Measurements from ENCODE around the gene CBX5. TPM values are rescaled to one million over a fixed set of nuclear protein-coding genes. Genes with fewer than 3 reads are reported as not detected.

CBX5 gene
- total and polyA plus RNA-seq, 9 of the 15 experiments (the other 6 are each of a cell fraction or from before 2014, with no cell fraction given), result 32.6 to 102 (median 59.2) TPM

DNA sequence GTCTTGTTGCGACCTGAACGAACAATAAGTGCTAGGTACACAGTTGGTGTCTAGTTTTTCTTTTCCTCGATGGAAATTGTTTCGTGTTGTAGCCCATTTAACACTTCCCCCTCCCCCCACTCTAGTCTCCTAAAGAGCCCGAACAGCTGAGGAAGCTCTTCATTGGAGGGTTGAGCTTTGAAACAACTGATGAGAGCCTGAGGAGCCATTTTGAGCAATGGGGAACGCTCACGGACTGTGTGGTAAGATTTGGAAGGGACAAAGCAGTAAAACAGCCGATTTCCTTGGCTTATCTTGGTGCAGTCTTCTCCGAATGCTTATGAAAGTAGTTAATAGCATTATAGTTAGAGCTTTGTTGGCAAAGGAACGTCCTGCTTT, 1.3 kb upstream of the CBX5 start (continued):
- TF ChIP-seq HNRNPUL1 (IDR thresholded peaks at IDR 0.05; ENCODE audit: low read length), result 0 out of 2 replicates have a peak, but pooled peaks have one; percentile 68
- 0 out of 2 replicates have a peak, but pooled peaks have one; percentile 39 for TF ChIP-seq ELF4 (CRISPR knock-in tag; IDR thresholded peaks at IDR 0.05)
- peak; percentile 22; the same call in 1 of the 2 replicates for TF ChIP-seq RAD51 (IDR thresholded peaks at IDR 0.05; ENCODE audit: borderline replicate concordance, low read depth)
- TF ChIP-seq HDAC2 (IDR thresholded peaks at IDR 0.05), result peak; percentile 14; the same call in 1 of the 2 replicates
- TF ChIP-seq YY1 (IDR thresholded peaks at IDR 0.05; ENCODE audit: borderline replicate concordance in 1 of 3, control insufficient read depth in 1 of 3, extremely low read depth in 1 of 3, insufficient read depth in 3 of 3, insufficient read length in 1 of 3, insufficient replicate concordance in 2 of 3, low read depth in 1 of 3, low read length in 2 of 3), result peak in 1 of 3 experiments; percentile 81
- TF ChIP-seq ZNF584 (CRISPR knock-in tag; IDR thresholded peaks at IDR 0.05; ENCODE audit: low read depth), result 0 out of 2 replicates have a peak, but pooled peaks have one; percentile 39
- 0 out of 2 replicates have a peak, but pooled peaks have one; percentile 13 for TF ChIP-seq FOXP1 (CRISPR knock-in tag; IDR thresholded peaks at IDR 0.05)
- TF ChIP-seq, protein P1, sequence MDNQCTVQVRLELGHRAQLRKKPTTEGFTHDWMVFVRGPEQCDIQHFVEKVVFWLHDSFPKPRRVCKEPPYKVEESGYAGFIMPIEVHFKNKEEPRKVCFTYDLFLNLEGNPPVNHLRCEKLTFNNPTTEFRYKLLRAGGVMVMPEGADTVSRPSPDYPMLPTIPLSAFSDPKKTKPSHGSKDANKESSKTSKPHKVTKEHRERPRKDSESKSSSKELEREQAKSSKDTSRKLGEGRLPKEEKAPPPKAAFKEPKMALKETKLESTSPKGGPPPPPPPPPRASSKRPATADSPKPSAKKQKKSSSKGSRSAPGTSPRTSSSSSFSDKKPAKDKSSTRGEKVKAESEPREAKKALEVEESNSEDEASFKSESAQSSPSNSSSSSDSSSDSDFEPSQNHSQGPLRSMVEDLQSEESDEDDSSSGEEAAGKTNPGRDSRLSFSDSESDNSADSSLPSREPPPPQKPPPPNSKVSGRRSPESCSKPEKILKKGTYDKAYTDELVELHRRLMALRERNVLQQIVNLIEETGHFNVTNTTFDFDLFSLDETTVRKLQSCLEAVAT (IDR thresholded peaks at IDR 0.05), result peak; percentile 10 to 12; a peak in 3 of 4 replicates
- 0 out of 2 replicates have a peak, but pooled peaks have one; percentile 8 for TF ChIP-seq CHD2 (IDR thresholded peaks at IDR 0.05; ENCODE audit: low read depth, low read length)
- TF ChIP-seq VEZF1 (CRISPR knock-in tag; IDR thresholded peaks at IDR 0.05), result peak; percentile 1; the same call in 1 of the 2 replicates
- TF ChIP-seq, protein P2, sequence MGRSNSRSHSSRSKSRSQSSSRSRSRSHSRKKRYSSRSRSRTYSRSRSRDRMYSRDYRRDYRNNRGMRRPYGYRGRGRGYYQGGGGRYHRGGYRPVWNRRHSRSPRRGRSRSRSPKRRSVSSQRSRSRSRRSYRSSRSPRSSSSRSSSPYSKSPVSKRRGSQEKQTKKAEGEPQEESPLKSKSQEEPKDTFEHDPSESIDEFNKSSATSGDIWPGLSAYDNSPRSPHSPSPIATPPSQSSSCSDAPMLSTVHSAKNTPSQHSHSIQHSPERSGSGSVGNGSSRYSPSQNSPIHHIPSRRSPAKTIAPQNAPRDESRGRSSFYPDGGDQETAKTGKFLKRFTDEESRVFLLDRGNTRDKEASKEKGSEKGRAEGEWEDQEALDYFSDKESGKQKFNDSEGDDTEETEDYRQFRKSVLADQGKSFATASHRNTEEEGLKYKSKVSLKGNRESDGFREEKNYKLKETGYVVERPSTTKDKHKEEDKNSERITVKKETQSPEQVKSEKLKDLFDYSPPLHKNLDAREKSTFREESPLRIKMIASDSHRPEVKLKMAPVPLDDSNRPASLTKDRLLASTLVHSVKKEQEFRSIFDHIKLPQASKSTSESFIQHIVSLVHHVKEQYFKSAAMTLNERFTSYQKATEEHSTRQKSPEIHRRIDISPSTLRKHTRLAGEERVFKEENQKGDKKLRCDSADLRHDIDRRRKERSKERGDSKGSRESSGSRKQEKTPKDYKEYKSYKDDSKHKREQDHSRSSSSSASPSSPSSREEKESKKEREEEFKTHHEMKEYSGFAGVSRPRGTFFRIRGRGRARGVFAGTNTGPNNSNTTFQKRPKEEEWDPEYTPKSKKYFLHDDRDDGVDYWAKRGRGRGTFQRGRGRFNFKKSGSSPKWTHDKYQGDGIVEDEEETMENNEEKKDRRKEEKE (IDR thresholded peaks at IDR 0.05; ENCODE audit: borderline replicate concordance in 1 of 2, control insufficient read depth in 1 of 2, low read depth in 2 of 2, low read length in 1 of 2), result peak in 1 of 2 experiments; percentile 16; a peak in 1 of 4 replicates
- TF ChIP-seq CC2D1A (IDR thresholded peaks at IDR 0.05), result peak; percentile 50; the same call in 1 of the 2 replicates
- 0 out of 2 replicates have a peak, but pooled peaks have one; percentile 81 for TF ChIP-seq ZNF395 (CRISPR knock-in tag; IDR thresholded peaks at IDR 0.05)
- peak; percentile 40 to 66; a peak in 2 of 4 replicates for TF ChIP-seq SIN3A (IDR thresholded peaks at IDR 0.05; ENCODE audit: borderline replicate concordance in 2 of 2, control insufficient read depth in 1 of 2, low read depth in 2 of 2, low read length in 2 of 2)
- TF ChIP-seq ZNF436 (CRISPR knock-in tag; IDR thresholded peaks at IDR 0.05), result 0 out of 2 replicates have a peak, but pooled peaks have one; percentile 8
- 0 out of 2 replicates have a peak, but pooled peaks have one; percentile 20 for TF ChIP-seq ZKSCAN8 (CRISPR knock-in tag; IDR thresholded peaks at IDR 0.05)
